H1 (cell line): ENCODE results near the gene LMNTD2.

ENCODE experiments used
- CHD2 ChIP-seq: IDR thresholded peaks from 2 replicates; pipeline ENCODE4 v1.6.1; 2012; ENCODE audit warnings: low read length, improper control_type of control experiment
- CTCF ChIP-seq, 3 experiments: IDR thresholded peaks; 1 replicate in 2 of 3; 2 replicates in 1 of 3; pipeline versions ENCODE4 v1.5.1 to v1.6.1; 2011; ENCODE audit warnings: low read length in 3 of 3, mild to moderate bottlenecking in 3 of 3, inconsistent platforms in 2 of 3, low read depth in 1 of 3, moderate library complexity in 1 of 3; ENCODE audit not compliant: insufficient read depth in 1 of 3; ENCODE audit errors: control extremely low read depth in 1 of 3
- EGR1 ChIP-seq: IDR thresholded peaks from 2 replicates; pipeline ENCODE4 v1.6.1; 2011; ENCODE audit warnings: low read depth, low read length, borderline replicate concordance
- EZH2 ChIP-seq: fragments of 200-600 bp; sonication (generic); IDR thresholded peaks from 2 replicates; pipeline ENCODE4 v1.7.1; 2012; ENCODE audit warnings: low read depth, mild to moderate bottlenecking, moderate library complexity, low read length, inconsistent platforms; ENCODE audit not compliant: severe bottlenecking
- FOSL1 ChIP-seq: IDR thresholded peaks from 2 replicates; pipeline ENCODE4 v1.6.1; 2011; ENCODE audit warnings: mild to moderate bottlenecking, low read depth, low read length, moderate library complexity; ENCODE audit not compliant: insufficient read depth
- HDAC6 ChIP-seq: IDR thresholded peaks from one replicate; pipeline ENCODE4 v1.7.1; 2012; ENCODE audit warnings: low read depth, mild to moderate bottlenecking, inconsistent platforms, low read length, moderate library complexity
- POLR2A ChIP-seq, 2 experiments: IDR thresholded peaks; 1 replicate in 1 of 2; 2 replicates in 1 of 2; pipeline ENCODE4 v1.6.1; 2011; ENCODE audit warnings: low read depth in 2 of 2, low read length in 2 of 2, mild to moderate bottlenecking in 2 of 2; ENCODE audit errors: control extremely low read depth in 1 of 2
- TBP ChIP-seq: IDR thresholded peaks from 2 replicates; pipeline ENCODE4 v1.6.1; 2011; ENCODE audit warnings: low read depth, low read length, improper control_type of control experiment
- TF ChIP-seq, protein P1 (sequence below): IDR thresholded peaks from 2 replicates; pipeline ENCODE4 v1.6.1; 2012; ENCODE audit warnings: inconsistent platforms

- TF ChIP-seq CTCF (IDR thresholded peaks at IDR 0.05; ENCODE audit: control extremely low read depth in 1 of 3, insufficient read depth in 1 of 3, low read depth in 1 of 3, low read length in 3 of 3) = no peak
- TF ChIP-seq, protein P1, sequence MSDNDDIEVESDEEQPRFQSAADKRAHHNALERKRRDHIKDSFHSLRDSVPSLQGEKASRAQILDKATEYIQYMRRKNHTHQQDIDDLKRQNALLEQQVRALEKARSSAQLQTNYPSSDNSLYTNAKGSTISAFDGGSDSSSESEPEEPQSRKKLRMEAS = no peak
- TF ChIP-seq EZH2 = no peak
- TF ChIP-seq EGR1 = no peak
- TF ChIP-seq TBP = no peak
- TF ChIP-seq HDAC6 = no peak
- no peak for TF ChIP-seq FOSL1
- no peak for TF ChIP-seq POLR2A (IDR thresholded peaks at IDR 0.05; ENCODE audit: control extremely low read depth in 1 of 2, low read depth in 2 of 2, low read length in 2 of 2)
- TF ChIP-seq CHD2 = no peak
Observed at GRCh38 chr11:537622-538430, 22.7 kb downstream of the LMNTD2 start.
